HS-27A (cell line): ENCODE data around the gene NKX6-2.
"Not testable (repeated sequence)": the region's sequence is repeated elsewhere in the genome, so short reads cannot be mapped to it uniquely, and the experiment has no call there.

Experiments used
- DNase-seq: peaks from one replicate; pipeline ENCODE4 v3.0.0-alpha.2; 2012; ENCODE audit warnings: low read depth, missing footprints

Gene NKX6-2

DNA sequence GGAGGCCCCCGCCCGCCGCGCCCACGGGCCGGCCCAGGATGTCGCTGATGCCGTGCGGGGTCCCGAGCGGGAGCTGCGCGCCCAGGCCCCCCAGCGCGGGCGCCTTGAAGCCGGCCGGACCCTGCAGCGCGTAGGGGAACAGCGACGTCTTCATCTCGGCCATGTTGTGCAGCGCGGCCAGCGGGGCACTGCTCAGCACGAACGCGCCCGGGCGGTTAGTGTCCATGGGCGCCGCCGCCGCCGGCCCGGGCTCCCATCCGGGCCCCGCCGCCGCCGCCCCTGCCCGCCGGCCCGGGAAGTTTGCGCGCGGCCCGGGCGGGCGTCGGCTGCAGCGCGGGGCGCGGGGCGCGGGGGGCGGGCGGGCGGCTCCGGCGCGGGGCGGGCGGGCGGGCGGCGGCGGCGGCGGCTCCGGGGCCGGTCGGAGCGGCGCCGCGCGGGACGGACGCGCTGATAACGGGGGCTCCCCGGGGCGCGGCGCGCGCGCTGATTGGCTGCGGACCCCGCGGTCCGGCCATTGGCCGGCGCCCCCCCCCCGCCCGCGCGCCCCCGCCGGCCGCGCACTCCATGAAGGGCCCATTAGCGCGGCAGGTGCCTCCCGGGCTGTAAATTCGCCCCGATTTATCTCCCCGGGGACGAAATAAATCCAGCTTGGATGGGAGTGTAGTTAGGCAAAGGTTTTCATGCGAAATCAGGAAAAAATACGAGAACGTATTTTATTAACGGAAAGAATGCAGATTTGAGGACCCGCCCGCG lies at the start of gene NKX6-2:
TSS of gene NKX6-2 (minus strand) at position 425 of the 753 bp plus-strand sequence. CDS start at position 226, 199 bp downstream.
- DNase-seq, result no peak

DNA sequence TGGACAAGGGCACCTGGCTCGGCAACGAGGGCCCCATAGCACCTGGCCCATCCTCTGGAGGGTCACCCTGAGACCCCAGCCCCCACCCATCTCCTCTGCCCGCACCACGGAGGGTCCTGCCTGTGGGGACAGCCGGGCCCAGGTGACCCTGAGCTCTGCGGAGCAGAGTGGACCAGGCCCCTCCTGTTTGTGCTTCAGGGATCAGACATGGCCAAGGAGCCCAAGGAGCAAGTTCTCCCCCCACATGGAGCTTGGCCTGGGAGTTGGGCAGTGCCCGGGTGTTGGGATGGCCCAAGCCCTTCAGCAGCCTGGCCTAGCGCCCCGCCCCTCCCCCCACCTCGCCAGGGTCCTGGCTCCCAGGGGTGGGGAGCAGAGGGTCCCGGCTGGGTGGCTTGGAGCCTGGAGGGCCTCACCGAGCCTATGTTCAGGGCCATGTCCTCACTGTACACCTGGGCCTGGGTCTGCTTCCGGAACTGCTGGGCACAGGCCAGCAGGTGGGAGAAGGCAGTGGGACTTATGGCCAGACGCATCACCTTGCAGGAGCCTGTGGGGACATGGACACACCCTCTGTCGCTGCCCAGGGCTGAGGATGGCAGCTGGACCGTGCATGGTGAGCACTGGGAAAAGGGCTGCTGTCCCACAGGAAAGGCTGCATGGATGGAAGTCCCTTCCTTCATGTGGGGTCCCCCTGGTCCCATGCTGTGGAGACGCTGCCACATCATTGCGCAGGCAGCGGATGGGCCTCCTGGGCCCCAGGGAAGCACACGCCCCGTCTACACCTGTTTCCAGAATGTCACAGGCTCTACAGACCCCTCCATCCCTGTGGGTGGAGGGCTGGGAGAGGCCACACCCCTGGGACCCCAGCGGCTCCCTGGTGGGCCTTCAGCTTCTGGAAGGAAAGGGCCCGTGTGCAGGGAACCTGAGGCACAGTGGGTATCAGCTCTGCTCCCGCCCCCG lies 49.2 kb upstream of the NKX6-2 start:
- DNase-seq, result no peak

DNA sequence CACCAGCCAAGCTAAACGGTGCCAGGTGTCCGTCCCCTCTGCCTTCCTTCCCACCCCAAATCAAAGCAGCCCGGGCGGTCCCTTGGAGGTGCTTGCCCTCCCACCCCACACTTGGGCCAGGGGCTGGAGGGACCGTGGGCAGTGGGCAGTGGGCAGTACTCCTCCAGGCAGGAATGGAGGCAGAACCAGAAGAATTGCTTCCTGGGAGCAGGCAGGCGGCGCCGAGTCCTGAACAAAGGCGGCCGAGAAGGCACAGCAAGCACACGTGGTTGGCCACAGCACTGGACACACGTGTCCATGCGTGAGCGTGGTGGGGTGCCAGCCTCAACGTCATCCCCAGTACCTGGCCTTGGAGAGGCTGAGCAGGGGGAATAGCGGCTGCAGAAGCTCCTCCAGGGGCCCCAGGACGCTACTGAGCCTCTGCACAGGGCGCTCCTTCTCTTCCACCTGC lies 48.4 kb upstream of the NKX6-2 start:
- no peak for DNase-seq

DNA sequence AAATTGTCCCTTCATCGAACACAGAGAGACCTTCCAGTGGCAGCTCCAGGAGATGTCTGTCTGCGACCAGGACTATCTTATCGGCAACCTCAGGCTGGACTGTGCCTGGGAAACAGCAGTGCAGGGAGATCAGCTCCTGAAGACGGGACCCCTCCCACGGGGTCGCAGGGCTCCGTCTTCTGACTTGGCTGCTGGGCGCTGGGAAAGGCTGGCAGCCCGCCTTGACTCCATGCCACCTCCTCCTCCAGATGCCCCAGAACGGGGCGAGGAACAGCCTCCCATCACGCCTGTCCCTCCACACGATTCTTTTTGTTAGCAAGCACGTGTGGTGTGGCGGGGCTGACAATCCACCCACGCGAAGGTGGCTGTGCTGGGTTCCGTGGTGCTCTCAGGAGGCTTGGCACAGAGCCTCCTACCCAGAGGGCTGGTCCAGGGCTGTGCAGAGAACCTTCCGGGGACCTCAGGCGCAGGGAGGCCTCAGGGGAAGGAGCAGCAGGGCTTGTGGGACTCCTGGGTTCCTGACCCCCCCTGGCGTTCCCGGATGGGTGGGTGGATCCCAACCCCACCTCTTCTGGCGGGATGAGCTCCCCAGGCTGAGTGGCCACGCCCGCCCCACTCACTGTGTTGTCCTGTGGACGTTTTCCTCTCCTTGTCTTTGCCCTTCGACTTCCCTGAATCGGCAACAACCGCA lies 47.6 kb upstream of the NKX6-2 start:
- DNase-seq, result no peak

DNA sequence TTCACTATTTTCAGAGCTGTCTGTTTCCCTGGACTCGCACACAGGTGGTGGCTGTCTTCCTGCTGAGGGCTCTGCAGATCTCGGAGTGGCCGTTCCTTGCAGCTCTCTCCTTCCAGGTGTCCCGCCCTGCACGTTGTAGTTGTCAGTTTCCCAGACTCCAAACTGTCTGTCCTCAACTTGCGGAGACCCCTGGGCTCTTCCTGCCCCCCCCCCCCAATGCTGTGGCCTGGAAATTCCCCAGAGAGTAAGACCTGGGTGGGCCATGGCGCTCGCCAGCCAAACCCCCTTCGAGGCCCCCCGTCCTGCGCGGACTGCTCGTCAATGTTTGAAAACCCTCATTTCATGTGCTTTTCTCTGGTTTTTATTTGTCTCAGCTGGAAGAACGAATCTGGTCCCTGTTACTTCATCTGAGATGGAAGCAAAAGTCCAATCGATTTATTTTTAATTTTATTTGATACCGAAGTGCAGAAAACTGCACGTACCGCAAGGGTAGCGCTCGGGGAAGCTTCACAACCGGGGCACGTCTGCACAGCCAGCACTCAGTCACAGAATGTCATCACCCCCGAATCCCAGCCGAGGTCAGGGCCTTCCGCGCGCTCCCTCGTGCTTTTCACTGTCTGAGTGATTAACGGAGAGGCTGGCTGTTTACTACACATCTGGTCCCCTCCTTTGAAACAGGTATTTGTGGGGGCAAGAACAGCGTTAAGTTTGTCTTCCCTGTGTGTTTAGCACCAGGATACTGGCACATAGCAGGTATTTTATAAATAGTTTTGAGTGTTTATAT lies 46.4 kb upstream of the NKX6-2 start:
- DNase-seq, result no peak

DNA sequence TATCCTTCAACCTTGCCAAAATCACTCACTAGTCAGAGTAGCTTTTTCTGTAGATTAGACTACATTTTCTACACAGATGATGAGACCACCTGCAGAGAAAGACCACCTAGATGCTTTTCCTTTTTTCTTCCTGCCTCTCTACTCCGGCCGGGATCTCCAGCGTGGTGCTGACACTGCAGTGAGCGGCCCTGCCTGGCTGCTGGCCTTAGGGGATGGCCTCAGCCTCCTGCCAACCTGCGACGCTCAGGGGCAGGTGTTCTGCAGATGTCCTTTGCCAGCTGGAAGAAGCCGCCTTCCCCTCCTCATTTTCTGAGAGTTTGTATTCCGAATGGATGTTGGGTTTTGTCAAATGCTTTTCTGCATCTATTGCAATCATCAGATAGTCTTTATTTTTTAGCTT lies 43.5 kb upstream of the NKX6-2 start:
- DNase-seq, result no peak

DNA sequence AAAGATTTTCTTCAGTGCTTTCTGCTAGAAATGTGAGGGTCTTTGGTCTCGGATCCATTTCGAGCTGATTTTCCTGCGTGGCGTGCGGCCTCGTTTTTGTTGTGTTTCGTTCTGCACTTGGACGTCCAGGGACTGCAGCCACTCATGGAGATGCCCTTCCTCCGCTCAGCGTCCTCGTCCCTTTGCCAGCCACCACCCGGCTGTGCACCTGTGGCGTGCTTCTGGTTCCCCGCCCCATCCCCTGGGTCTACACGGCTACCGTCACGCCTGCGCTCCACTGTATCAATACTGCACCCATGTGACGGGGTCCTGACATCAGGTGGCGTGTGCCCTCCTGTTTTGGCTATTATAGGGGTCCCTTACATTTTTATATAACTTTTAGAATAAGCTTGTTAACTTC lies 42.7 kb upstream of the NKX6-2 start:
- DNase-seq, result no peak

DNA sequence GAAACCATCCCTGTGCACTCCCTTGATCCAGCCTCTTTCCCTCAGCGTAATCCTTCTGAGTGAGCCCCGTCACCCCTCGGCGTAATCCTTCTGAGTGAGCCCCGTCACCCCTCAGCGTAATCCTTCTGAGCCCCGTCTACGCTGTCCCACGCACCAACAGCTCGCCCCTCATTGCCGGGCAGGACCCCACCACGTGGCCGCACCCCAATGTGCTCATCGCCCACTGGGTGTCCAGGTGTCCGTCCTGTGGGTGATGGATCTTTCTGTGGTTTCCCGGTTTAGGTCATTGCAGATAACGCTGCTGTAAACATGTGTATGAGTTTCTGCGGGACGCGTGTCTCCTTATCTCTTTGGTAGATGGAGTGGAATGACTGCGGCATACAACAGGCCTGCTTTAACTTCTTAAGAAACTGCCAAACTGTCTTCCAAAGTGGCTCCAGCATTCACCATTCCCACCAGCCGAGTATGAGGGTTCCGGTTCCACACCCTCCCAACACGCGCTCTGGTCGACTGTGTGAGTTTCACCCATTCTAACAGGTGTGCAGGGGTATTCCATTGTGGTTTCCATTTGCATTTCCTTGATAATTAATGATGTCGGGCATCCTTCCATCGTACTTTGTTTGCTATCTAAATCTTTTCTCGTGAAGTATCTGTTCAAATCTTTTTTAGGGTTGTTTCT lies 42.1 kb upstream of the NKX6-2 start:
- DNase-seq, result no peak

DNA sequence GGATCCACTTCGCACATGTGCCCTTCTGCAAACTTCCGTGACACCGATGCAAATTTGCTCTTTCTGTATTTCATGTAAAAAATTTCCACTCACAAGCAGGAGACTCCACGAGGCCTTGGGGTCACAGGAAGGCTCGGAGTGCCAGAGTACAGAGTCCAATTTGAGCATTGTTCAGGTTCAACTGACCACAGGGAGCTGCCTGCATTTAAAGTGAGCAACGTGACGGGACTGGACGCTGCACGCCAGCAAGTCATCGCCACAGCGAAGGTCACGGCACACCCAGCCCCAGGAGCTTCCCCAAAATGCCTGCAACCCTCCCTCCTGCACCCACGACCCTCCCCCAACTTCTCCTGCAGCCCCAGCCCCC lies 41.5 kb upstream of the NKX6-2 start:
- DNase-seq, result no peak

DNA sequence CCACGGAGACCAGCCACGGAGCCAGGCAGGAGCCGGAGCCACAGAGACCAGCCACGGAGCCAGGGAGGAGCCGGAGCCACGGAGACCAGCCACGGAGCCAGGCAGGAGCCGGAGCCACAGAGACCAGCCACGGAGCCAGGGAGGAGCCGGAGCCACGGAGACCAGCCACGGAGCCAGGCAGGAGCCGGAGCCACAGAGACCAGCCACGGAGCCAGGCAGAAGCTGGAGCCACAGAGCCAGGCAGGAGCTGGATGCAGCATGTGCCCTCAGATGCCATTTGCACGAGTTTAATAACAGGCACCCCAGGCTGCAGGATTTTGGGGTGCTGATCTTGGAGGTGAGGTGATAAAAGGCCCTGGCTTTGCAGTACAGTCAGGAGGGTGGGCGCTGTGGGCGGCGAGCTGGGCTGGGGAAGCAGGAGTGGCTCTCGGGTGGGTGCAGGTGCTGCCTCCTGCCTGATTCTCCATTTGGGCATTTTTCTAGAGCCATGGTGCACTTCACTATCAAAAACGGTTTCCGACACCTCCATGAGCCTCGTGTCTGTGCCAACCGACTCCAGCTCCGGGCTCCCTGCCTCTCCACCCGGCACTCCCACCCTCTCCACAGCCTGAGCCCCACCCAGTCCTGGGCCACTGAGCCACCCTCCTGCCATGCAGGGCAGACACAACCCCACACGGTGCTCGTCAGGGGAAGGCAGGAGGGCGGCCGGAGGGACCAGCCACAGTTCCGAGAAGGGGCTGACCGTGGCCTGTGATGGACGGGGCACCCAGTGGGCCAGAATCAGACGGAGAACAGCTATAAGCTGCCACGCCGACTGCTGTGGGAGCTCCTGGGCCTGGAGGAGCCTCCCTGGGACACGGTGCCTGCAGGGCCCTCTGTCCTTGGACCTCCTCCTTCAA lies 40.8 kb upstream of the NKX6-2 start:
- no peak for DNase-seq

DNA sequence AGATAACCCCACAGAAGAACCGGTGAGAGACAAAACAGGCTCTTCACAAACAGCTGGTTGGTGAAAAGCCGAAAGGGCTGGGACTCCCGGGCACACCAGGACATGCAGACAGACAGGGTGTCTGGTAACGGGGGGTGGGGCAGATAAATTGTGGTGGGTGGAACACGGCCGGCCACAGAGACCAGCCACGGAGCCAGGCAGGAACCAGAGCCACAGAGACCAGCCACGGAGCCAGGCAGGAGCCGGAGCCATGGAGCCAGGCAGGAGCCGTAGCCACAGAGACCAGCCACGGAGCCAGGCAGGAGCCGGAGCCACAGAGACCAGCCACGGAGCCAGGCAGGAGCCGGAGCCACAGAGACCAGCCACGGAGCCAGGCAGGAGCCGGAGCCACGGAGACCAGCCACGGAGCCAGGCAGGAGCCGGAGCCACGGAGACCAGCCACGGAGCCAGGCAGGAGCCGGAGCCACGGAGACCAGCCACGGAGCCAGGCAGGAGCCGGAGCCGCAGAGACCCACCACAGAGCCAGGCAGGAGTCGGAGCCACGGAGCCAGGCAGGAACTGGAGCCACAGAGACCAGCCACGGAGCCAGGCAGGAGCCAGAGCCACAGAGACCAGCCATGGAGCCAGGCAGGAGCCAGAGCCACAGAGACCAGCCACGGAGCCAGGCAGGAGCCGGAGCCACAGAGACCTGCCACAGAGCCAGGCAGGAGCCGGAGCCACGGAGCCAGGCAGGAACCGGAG lies 40.0 kb upstream of the NKX6-2 start:
- DNase-seq, result not testable (repeated sequence)

DNA sequence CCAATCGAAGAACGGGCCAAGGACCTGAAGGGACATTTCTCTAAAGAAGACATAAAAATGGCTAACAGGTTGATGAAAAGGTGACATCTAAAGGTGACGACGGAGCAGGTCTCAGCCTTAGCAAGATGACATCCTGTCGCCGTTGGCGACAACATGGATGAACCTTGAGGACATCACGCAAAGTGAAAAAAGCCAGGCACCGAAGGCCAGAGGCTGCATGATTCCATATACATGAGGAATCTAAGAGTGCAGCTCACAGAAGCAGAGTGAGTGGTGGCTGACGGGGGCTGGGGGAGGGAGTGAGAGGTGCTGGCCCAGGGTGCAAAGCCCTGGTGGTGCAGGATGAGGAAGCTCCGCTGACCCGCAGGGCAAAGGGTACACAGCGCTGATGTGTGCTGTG lies 34.1 kb upstream of the NKX6-2 start:
- no peak for DNase-seq

DNA sequence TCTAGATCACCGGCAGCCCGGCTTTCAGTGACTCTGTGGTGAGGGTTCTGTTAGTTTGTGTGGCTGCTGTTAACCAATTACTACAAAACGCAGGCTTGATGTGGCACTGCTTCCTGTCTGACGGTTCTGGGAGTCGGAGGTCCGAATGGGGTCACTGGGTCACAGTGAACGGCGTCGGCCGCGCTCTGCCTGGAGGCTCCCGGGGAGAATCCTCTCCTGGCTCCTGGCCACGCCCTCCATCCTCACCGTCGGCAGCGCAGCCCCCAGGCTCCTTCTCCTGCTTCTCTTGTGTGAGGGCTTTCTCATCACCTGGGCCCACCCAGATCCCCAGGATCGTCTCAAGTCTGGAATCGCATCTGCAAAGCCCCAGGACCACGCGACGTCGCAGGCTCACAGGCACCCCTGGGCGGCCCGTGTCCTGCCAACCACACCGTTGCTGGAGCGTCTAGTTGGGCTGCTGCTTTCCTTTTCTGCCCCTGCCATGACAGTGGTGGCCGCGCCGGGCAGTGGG lies 31.8 kb upstream of the NKX6-2 start:
- DNase-seq, result no peak

DNA sequence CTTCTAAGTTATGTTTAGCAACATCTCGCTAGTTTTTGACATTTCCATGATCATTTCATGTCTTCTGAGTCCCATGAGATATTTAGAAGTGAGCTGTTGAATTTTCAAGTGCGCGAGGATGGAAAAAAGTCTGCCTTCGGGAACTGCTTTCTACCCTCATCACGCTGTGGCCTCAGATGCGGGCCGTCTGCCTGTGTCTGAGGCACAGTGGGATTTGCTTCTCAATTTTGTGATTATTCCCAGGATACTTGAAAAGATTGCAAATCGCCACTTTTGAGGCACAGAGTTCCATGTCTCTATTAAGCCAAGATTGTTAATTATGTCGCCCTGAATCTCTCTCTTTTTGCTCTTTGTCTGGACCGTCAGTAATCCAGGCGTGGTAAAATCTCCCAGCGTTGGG lies 30.8 kb upstream of the NKX6-2 start:
- DNase-seq, result no peak

DNA sequence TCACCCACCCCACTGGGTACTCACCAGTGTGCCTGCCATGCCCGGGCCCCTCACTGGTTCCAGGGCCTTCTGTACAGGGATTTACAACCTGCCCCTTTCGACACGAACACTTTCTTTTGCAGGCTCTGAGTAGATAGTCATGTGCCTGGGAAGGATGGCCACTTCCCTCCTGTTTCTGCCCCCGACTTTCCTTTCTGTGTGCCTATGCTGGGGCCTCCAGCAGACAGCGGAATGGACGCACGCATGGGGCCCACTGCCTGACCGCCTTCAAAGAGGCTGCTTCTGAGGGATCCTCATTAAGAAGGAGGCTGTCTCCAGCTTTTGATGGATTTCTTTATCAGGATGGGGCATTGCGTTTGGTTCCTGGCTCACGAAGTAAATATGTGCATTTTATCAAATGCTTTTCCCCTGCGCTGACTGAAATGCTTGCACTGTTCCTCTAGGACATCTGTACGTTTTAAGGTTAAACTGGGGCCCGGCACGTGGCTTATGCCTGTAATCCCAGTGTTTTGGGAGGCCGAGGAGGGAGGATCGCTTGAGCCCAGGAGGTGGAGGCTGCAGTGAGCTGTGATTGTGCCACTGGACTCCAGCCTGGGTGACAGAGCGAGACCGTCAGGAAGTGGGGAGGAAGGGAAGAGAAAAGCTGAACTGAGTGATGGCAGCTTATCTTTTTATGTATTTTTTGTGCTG lies 29.4 kb upstream of the NKX6-2 start:
- DNase-seq, result no peak

DNA sequence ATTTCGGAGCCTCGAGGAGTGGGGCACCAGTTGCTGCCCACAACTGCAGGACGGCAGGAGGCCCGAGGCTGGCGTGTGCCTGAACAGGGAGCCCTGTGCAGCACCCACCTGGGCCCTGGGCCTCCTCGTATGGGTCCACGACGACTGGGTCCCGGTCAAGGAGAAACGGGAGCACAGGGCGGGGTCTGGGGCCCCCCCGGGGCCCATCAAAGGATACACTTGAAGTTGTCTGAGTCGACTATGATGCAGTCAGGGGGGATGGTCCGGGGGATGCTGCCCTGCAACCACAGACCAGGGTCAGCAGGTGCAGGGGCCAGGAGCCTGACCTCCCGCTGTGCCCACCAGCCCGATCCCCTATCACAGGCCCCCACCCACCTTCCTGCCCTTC lies 28.5 kb upstream of the NKX6-2 start:
- no peak for DNase-seq

DNA sequence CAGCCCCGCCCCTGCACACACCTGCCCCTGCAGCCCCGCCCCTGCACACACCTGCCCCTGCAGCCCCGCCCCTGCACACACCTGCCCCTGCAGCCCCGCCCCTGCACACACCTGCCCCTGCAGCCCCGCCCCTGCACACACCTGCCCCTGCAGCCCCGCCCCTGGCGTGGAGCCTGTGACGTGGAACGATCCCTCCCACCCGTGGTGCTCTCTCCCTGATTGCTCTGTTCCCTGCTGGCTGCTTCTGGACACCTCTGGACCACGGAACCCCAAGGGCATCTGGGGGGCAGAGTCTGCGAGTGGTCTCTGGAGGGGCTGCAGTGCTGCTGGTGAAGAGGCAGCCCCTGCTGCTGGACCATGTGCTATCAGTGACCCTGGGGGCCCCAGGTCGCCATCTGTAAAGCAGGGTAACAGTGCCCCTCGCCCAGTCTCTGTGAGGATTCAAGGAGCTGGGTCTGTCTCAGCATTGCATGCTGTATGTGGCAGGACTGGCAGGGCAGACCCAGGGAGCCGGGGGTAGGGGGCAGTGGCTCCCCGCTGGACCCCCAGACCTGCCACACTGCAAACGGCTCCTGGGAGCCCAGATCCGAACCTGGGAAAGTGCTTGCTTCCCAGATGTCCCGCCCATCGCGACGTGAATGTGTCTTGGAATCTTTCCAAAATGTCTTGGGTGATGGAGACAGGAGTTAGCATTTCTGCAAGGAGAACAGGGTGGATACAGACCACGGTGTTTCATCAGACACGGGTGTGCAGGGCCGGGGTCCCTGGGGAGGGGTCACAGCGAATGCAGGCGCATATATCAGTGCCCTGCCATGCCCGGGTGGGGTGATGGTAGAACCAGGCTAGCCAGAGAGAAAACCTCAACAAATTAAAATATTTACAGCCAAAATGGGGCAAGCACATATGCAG lies 27.9 kb upstream of the NKX6-2 start:
- no peak for DNase-seq

DNA sequence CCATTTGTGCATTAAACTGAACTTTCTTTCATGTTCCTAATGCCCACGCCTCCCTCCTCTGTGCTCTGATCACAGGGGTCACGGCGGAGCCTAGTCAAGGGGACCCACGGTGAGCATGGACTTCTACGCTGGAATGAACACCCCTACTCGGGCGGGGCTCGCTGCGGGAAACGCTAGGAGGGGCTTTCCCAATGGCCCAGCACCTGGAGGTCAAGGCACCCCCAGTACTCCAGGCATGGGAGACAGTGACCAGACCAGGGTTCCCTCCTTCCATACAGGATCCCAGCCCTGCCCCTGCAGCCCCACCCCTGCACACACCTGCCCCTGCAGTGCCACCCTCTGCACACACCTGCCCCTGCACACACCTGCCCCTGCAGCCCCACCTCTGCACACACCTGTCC lies 27.1 kb upstream of the NKX6-2 start:
- no peak for DNase-seq
